CD4-positive, alpha-beta T cell treated with Interleukin-15 for 1 hour (primary cell): ENCODE results near the gene DHX35.

ENCODE experiments used
- DNase-seq: peaks from one replicate; pipeline ENCODE4 v3.0.0-alpha.2; 2020

Gene DHX35

GRCh38 chr20:39070484-39071231, 108.5 kb downstream of the DHX35 start:
- no peak for DNase-seq

- no peak for DNase-seq
Observed at GRCh38 chr20:39072132-39072531, 110.0 kb downstream of the DHX35 start.

GRCh38 chr20:39072653-39073052, 110.5 kb downstream of the DHX35 start:
- no peak for DNase-seq

GRCh38 chr20:39075731-39076130, 113.6 kb downstream of the DHX35 start:
- no peak for DNase-seq

DNA sequence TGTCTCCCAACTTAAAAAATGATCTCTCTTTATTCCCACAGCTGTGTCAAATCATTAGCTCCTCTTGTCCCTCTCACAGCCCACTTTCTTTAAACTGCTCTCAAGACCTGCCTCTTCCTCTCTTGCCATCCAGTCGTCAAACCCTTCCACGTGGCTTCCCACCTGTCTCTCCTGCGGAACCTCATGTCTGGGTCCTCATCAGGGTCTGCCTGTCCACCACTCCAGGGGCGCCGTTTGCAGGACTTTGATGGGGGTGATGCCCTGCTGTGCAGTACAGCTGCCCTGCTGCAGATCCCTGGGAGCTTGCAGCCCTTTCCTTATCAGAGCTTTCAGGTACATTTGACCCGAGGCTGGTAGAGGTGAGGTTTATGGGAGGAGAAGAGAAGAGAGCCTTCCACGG, 114.8 kb downstream of the DHX35 start:
- no peak for DNase-seq

DNA sequence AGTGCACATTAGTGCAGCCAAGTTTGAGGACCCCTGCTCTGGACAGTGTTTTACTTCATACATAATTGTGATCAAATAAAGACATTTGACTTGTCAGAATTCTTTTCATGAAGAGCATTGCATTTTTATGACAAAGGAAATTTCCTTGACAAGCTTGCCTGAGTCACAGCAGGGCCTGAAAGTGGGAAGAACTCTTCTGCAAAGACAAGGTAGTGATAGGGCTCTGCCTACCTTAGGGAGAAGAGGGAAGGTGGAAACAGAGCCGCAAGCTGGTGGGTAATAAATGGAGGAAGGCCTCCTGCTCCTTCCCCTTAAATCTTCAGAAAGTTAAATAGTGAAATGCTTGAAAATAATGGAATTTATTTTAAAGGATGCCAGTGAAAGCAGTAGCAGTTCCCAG, 118.2 kb downstream of the DHX35 start:
- DNase-seq, result no peak

DNA sequence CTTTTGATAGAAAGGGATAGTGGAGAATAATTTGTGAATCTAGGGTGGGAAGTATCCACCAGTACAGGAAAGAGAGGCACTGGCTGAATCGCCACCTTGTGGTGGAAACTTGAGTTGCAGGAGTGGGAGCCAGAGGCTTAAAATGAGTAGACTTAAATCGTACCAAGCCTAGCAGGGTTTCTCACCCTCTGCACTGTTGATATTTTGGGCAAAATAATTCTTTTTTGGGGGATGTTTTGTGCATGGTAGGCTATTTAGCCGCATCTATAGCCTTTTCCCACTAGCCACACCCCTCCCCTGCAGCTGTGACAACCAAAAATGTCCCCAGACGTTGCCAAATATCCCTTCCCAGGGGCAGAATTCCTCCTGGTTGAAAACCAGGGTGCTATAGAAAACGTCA, 119.1 kb downstream of the DHX35 start:
- DNase-seq, result peak; percentile 65

DNA sequence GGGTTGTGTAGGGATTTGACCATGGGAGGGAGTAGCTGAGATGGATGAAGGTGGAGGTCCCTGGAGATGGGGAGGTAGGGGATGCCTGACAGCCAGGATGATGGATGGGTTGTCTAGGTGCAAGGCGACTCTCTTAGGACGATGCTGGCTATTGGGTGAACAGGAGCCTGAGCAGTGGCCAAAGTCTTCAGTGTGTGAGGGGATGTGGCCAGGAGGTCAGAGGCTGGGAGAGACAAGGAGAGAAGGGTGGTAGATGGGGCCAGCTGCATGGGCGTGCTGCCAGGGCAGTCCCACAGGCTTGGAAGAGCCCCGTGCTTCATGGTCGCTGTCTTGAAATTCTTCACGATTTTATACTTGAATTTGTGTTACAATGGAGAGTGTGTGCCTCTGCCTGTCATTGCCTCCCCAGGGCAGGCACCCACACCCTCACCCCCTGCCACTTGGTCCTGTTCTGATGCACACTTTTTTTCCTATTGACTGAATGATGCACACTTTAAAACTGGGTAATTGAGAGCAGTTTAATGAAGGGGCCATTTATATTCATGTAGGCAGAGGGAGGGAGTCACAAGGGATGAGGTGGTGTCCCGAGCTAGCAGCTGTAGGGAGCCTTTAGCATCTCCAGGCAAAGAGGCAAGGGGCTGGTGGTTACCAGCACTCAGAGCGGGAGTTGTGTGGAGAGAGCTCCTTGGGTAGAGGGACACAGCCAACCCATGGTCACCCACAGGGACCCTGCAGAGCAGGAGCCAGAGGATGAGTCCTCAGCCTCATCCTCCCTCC, 120.7 kb downstream of the DHX35 start:
- no peak for DNase-seq

DNA sequence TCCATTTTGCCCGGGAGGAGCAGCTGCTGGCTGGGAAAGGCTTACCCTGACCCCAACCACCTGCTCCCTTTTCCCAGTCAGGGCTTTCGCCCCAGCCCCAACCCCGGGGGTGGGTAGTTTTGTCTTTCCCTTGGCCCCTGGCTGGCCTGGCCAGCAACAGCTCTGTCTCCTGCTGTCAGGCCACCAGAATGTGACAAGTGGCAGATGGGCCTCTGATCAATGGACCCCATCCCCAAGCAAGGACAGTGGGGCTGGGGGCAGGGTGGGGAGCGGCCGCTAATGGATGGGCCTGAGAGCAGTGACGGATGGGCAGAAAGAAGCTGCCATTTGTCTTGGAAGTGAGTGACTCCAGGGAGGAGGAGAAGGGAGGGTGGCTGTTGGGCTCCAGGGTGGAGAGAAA, 121.6 kb downstream of the DHX35 start:
- DNase-seq, result no peak

DNA sequence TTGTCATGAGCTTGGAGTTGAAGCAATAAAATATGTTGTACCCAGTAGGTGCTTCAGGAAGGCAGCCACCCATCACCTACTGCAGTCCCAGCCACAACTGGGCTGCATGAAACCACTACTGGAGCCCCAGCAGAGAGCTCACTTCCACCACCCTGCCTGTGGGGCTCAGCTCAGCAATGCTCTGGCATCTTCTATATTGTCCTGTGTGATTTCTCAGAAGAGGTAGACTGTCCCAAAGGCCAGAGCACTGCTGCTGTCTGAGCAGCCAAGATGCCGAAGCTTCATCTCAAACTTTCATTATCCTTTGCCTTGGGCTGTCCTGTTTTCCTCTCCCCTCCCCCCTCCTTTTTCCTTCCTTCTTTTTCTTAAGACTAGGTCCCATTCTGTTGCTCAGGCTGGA, 126.9 kb downstream of the DHX35 start:
- DNase-seq, result no peak
